ENCODE measurements around the gene CACNA1F.

DNA sequence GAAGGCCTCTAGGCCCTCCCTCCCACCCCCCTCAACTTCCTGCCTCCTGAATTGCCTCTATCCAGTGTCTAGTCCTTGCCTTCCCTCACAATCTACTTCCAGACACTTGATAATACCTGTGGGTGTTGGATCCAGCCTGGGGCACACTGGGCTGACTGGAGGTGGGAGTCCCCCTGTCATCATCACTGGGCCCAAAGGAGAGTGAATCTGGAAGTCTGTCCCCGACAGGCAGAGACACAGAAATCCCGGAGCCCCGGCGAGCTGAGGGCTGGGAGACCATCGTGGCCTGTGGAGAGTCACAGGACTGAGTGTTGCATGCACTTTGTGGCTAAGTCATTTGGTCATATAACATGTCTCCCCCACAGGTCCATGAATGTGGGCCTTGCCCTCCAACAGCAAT, 24.7 kb downstream of the CACNA1F start:
- TF ChIP-seq, protein P1, sequence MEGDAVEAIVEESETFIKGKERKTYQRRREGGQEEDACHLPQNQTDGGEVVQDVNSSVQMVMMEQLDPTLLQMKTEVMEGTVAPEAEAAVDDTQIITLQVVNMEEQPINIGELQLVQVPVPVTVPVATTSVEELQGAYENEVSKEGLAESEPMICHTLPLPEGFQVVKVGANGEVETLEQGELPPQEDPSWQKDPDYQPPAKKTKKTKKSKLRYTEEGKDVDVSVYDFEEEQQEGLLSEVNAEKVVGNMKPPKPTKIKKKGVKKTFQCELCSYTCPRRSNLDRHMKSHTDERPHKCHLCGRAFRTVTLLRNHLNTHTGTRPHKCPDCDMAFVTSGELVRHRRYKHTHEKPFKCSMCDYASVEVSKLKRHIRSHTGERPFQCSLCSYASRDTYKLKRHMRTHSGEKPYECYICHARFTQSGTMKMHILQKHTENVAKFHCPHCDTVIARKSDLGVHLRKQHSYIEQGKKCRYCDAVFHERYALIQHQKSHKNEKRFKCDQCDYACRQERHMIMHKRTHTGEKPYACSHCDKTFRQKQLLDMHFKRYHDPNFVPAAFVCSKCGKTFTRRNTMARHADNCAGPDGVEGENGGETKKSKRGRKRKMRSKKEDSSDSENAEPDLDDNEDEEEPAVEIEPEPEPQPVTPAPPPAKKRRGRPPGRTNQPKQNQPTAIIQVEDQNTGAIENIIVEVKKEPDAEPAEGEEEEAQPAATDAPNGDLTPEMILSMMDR (conservative IDR thresholded peaks at IDR 0.05; ENCODE audit: low read length) = no peak
- no peak for TF ChIP-seq EZH2phosphoT487 (IDR thresholded peaks at IDR 0.05; ENCODE audit: borderline replicate concordance)
